Activated CD8-positive, alpha-beta T cell treated with anti-CD3 and anti-CD28 coated beads, Interleukin-2, amount 10 ng/mL, durations not matched to agents 7 days and 5 days (primary cell): ENCODE measurements around the gene GIMD1. TPM values are rescaled to one million over a fixed set of nuclear protein-coding genes. Genes with fewer than 3 reads are reported as not detected.
"Not testable (repeated sequence)": the region's sequence is repeated elsewhere in the genome, so short reads cannot be mapped to it uniquely, and the experiment has no call there.

ENCODE experiments used
- ATAC-seq: fragments of 150-1000 bp; cut with Tn5 transposase; one replicate; pipeline ENCODE4 v1.10.0; 2021; ENCODE audit warnings: moderate library complexity
- CTCF ChIA-PET: fragments of 350-600 bp; sonication (Branson Sonifier 250); formaldehyde crosslinking; loops from one replicate; lab custom pipeline; 2021; ENCODE audit warnings: antibody characterized with exemption; lab: Charles Lee
- POLR2A ChIA-PET: fragments of 350-600 bp; sonication (Branson Sonifier 250); formaldehyde crosslinking; loops from one replicate; lab custom pipeline; 2021; ENCODE audit warnings: antibody characterized with exemption; lab: Charles Lee
- DNase-seq: peaks from one replicate; pipeline ENCODE4 v3.0.0-alpha.2; 2020
- H3K27ac Mint-ChIP-seq: one replicate; pipeline ENCODE4 v1.8.0; 2021; ENCODE audit warnings: mild to moderate bottlenecking, mixed read lengths
- H3K27me3 Mint-ChIP-seq: one replicate; pipeline ENCODE4 v1.8.0; 2021; ENCODE audit warnings: low read depth, mixed read lengths
- H3K36me3 Mint-ChIP-seq: one replicate; pipeline ENCODE4 v1.8.0; 2021; ENCODE audit warnings: low read depth, mixed read lengths
- H3K4me1 Mint-ChIP-seq: one replicate; pipeline ENCODE4 v1.8.0; 2021; ENCODE audit warnings: low read depth, mixed read lengths
- H3K4me3 Mint-ChIP-seq: one replicate; pipeline ENCODE4 v1.8.0; 2021; ENCODE audit warnings: mild to moderate bottlenecking, mixed read lengths
- H3K9me3 Mint-ChIP-seq: one replicate; pipeline ENCODE4 v1.8.0; 2022; ENCODE audit warnings: mixed read lengths; ENCODE audit not compliant: insufficient read depth
- total RNA-seq, 2 experiments: library from RNA; stranded (reverse); gene quantifications; one replicate each; pipeline ENCODE4 v1.2.3, GENCODE V29; 2021

GIMD1 gene
- total RNA-seq = not detected

DNA sequence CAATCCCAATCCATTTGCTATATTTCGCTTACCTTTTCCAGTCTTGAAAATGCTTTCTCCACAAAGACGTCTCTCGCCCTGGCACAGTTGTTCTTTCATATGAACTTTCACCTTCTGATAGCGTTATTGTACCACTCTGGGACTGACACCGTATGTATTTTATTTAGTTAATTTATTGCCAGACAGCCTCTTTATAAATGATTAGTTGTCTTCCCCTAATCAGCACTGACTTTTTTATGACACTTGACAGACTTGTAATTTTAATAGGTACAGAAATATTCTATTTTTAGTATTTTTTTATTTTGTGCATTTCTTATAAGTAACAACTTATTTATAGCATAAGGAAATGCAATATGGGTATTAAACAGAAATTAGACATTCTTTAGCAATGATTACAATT is at the start of gene GIMD1:
Gene GIMD1 (minus strand): TSS at position 101 of the 400 bp plus-strand sequence. CDS start 1,343 bp downstream, outside the sequence.
- DNase-seq (no peak), ATAC-seq (no peak)
- no peaks in the 10 kb centered on the region for H3K36me3 Mint-ChIP-seq
- H3K27me3 Mint-ChIP-seq = peaks cover 19% of the 10 kb centered on the region
- no peak within 1 kb of the TSS for H3K4me3 Mint-ChIP-seq
- H3K4me1 Mint-ChIP-seq = peaks cover 2% of the 10 kb centered on the region
- H3K27ac Mint-ChIP-seq = no peak within 1 kb of the TSS
- ChIA-PET CTCF (interaction anchor here (0.8 to 1.6 kb wide), 5 partner anchors 16 to 127 kb away, joined by 3 to 4 read pairs (median 3); no protein-coding TSS in a partner anchor), POLR2A (no interaction called here)
- H3K9me3 Mint-ChIP-seq = no peaks in the 10 kb centered on the region

DNA sequence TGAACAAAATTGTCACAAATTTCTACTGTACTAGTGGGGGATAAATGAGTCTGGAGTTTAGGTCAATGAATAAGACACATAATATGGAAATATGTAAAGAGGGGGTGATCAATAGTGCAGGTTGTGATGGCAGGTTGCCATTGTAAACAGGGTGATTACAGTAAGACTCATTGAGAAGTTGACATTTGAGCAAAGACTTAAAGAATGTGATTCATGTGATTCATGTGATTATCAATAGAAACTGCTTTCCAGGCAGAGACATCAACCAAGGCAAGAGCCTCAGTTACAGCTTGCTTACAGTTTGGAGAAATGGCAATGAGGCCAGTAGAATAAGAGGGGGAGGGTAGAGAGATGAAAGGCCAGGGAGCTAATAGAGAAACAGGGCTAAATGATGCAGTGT is 45.8 kb upstream of the GIMD1 start:
- ATAC-seq (no peak), DNase-seq (no peak)
- POLR2A ChIA-PET = no interaction called here
- H3K36me3 Mint-ChIP-seq = no peaks in the 10 kb centered on the region
- no peak overlapping the region for H3K4me3 Mint-ChIP-seq
- H3K4me1 Mint-ChIP-seq = no peaks in the 10 kb centered on the region
- H3K27me3 Mint-ChIP-seq = no peaks in the 10 kb centered on the region
- H3K27ac Mint-ChIP-seq = no peak overlapping the region
- CTCF ChIA-PET = no interaction called here
- no peaks in the 10 kb centered on the region for H3K9me3 Mint-ChIP-seq

DNA sequence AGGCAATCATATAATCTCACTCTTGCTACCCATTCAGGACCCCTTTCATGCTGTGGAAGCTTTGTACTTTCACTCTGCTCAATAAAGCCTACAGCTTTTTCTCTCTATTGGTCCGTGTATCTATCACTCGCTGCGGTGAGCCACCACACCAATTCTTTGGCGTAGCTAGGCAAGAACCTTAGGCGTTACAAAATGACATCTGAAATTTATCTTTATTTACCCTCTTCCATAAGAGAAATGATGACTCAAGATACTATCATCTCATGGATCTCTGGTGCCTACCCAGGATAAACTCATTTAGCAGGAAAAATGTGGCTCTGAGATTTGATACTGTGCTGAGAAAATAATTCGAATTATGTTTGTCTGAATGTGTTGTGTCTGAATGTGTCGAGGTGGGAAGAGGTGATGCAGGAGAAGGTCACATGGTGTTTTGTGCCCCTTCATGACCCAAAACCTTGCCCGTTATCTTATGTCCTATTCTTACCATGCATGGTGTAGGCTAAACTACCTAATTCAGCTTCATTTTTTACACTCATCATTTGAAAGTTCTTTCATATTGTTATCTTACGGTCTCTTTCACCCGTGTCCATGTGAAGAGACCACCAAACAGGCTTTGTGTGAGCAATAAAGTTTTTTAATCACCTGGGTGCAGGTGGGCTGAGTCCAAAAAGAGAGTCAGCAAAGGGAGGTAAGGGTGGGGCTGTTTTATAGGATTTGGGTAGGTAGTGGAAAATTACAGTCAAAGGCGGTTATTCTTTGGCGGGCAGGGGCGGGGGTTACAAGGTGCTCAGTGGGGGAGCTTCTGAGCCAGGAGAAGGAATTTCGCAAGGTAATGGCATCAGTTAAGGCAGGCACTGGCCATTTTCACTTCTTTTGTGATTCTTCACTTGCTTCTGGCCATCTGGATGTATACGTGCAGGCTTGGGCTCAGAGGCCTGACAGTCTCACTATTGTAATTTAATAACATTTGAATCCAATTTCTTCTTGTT is 41.6 kb upstream of the GIMD1 start:
- ChIA-PET CTCF (no interaction called here), POLR2A (no interaction called here)
- H3K36me3 Mint-ChIP-seq = no peaks in the 10 kb centered on the region
- H3K9me3 Mint-ChIP-seq = no peaks in the 10 kb centered on the region
- no peak overlapping the region for H3K4me3 Mint-ChIP-seq
- DNase-seq = no peak
- no peaks in the 10 kb centered on the region for H3K4me1 Mint-ChIP-seq
- H3K27ac Mint-ChIP-seq = no peak overlapping the region
- no peak for ATAC-seq
- H3K27me3 Mint-ChIP-seq = no peaks in the 10 kb centered on the region

DNA sequence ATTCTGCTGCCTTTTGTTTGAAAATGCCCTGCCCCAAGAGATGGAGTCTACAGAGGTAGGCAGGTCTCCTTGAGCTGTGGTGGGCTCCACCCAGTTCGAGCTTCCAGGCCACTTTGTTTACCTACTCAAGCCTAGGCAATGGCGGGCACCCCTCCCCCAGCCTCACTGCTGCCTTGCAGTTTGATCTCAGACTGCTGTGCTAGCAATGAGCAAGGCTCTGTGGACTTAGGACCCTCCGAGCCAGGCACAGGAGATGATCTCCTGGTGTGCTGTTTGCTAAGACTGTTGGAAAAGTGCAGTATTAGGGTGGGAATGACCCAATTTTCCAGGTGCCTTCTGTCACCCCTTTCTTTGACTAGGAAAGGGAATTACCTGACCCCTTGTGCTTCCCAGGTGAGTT is 39.4 kb upstream of the GIMD1 start:
- DNase-seq = not testable (repeated sequence)

DNA sequence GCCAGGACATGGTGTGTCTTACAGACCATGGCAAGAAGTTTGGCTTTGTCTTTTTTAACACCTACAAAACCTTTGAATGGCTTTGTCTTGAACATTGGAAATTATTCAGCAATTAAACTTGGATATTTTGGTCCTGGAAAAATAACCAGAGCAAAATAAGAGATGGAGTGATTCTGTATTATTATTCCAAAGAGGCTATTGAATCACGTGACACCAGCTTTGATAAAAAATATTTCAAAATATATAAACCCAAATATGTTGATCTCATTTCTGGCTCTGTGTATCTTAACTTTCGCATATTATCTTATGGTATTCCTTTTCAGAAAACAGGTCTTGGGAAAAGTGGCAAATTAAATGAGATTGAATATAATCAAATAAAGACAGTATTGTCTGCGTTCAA is 32.6 kb upstream of the GIMD1 start:
- no peaks in the 10 kb centered on the region for H3K36me3 Mint-ChIP-seq
- no peaks in the 10 kb centered on the region for H3K4me1 Mint-ChIP-seq
- ChIA-PET POLR2A (no interaction called here), CTCF (no interaction called here)
- DNase-seq = no peak
- H3K27me3 Mint-ChIP-seq = no peaks in the 10 kb centered on the region
- no peak overlapping the region for H3K27ac Mint-ChIP-seq
- ATAC-seq = no peak
- no peak overlapping the region for H3K4me3 Mint-ChIP-seq
- H3K9me3 Mint-ChIP-seq = no peaks in the 10 kb centered on the region

More for the DNA sequence above, 39.4 kb upstream of the GIMD1 start:
- H3K4me1 Mint-ChIP-seq, POLR2A ChIA-PET, H3K27me3 Mint-ChIP-seq, H3K9me3 Mint-ChIP-seq, CTCF ChIA-PET, H3K4me3 Mint-ChIP-seq, H3K27ac Mint-ChIP-seq, H3K36me3 Mint-ChIP-seq, ATAC-seq: not testable (repeated sequence)

DNA sequence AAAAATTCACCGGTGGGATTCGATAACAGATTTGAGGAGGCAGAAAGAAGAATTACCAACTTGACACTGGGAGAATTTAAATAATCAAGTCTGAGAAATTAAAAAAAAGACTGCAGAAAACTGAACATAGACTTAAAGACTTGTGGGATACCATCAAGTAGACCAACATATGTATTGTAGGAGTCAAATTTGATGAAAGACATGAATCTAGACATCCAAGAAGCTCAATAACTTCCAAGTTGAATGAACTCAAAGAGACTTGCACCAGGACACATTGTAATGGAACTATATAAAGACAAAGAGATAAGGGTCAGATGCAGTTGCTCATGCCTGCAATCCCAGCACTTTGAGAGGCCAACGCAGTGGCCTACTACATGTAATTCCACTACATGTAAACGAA is 30.3 kb upstream of the GIMD1 start:
- CTCF ChIA-PET, H3K36me3 Mint-ChIP-seq, H3K27me3 Mint-ChIP-seq, DNase-seq, H3K4me1 Mint-ChIP-seq, ATAC-seq, POLR2A ChIA-PET, H3K27ac Mint-ChIP-seq, H3K4me3 Mint-ChIP-seq, H3K9me3 Mint-ChIP-seq: not testable (repeated sequence)

DNA sequence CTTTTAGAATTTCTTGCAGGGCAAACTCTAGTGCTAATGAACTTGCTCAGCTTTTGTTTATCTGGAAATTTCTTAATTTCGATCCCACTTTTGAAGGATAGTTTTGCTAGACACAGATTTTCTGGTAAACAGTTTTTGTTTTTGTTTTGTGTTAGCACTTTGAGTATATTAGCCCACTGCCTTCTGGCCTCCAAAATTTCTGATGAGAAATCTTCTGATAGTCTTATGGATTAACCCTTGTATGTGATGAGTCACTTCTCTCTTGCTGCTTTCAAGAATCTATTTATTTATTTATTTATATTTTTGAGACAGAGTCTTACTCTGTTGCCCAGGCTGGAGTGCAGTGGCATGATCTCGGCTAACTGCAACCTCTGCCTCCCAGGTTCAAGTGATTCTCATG is 27.0 kb upstream of the GIMD1 start:
- ChIA-PET POLR2A (no interaction called here), CTCF (no interaction called here)
- ATAC-seq = no peak
- no peaks in the 10 kb centered on the region for H3K36me3 Mint-ChIP-seq
- H3K27ac Mint-ChIP-seq = no peak overlapping the region
- H3K4me1 Mint-ChIP-seq = no peaks in the 10 kb centered on the region
- H3K9me3 Mint-ChIP-seq = peaks cover 7% of the 10 kb centered on the region
- H3K4me3 Mint-ChIP-seq = no peak overlapping the region
- no peaks in the 10 kb centered on the region for H3K27me3 Mint-ChIP-seq
- DNase-seq = no peak

DNA sequence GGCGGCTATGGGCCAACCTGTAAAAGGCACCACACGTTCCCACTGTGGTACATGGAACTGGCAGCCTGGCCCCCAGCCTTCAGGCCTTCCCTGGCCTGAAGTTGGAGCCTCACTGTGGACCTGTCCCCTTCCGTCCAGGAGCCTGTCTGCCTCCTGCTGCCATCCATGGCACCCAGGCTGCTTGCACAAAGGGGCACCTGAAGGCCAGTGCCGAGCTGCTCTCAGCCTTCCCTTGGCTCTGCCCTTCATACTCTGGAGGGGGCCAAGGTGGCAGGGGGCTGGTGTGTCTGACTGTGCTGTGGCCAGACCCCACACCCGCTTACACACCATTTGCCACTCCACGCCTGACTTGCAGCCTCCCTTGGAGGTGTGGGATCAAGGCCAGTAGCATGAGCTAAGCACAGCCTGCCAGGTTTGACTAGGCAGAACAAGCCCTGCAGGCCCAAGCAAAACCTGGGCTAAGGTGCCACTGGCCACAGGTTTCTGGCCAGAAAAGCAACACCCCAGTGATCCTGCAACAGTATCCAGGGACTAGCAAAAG is 17.3 kb upstream of the GIMD1 start:
- Mint-ChIP-seq H3K27ac (no peak overlapping the region), H3K27me3 (no peaks in the 10 kb centered on the region), H3K36me3 (no peaks in the 10 kb centered on the region), H3K9me3 (no peaks in the 10 kb centered on the region), H3K4me1 (no peaks in the 10 kb centered on the region), H3K4me3 (no peak overlapping the region)
- no peak for DNase-seq
- CTCF ChIA-PET = no interaction called here
- no peak for ATAC-seq
- POLR2A ChIA-PET = no interaction called here

DNA sequence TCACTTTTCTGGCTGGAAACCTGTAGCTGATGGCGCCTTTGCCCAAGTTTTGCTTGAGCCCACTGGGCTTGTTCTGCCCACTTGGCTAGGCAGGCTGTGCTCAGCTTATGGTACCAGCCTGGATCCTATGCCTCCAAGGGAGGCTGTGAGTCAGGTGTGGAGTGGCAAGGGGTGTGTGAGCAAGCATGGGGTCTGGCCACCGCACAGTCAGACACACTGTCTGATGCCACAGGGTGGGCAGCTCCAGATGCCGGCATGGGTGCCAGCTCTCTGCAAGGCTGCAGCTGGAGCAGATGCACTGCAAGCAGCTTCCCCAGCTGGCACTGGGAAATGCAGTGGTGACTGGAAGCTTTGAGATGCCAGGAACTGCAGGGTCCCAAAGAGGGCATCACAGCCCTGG is 16.3 kb upstream of the GIMD1 start:
- ATAC-seq (no peak), DNase-seq (no peak)
- H3K36me3 Mint-ChIP-seq = no peaks in the 10 kb centered on the region
- POLR2A ChIA-PET = no interaction called here
- CTCF ChIA-PET = interaction anchor here (1.3 kb wide), 1 partner anchor 16 kb away, joined by 3 read pairs; the partner anchor contains the start of gene GIMD1
- H3K4me3 Mint-ChIP-seq = no peak overlapping the region
- no peak overlapping the region for H3K27ac Mint-ChIP-seq
- no peaks in the 10 kb centered on the region for H3K4me1 Mint-ChIP-seq
- H3K9me3 Mint-ChIP-seq = no peaks in the 10 kb centered on the region
- no peaks in the 10 kb centered on the region for H3K27me3 Mint-ChIP-seq

DNA sequence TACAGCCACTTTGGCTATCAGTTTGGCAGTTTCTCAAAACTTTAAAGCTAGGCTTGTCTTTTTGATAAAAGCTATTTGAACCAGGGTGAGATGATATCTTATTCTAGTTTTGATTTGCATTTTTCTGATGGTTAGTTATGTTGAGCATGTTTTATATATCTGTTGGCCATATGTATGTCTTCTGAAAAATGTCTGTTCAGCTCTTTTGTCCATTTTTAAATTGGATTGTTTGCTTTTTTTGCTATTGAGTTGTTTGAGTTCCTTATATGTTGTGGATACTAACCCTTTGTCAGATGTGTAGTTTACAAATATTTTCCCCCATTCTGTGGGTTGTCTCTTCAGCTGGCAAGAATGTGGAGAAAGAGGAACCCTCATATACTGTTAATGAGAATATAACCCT is 11.6 kb upstream of the GIMD1 start:
- Mint-ChIP-seq H3K27me3 (peaks cover 5% of the 10 kb centered on the region), H3K4me3 (no peak overlapping the region), H3K36me3 (no peaks in the 10 kb centered on the region), H3K9me3 (no peaks in the 10 kb centered on the region), H3K4me1 (no peaks in the 10 kb centered on the region), H3K27ac (no peak overlapping the region)
- POLR2A ChIA-PET = no interaction called here
- DNase-seq (no peak), ATAC-seq (no peak)
- CTCF ChIA-PET = no interaction called here

DNA sequence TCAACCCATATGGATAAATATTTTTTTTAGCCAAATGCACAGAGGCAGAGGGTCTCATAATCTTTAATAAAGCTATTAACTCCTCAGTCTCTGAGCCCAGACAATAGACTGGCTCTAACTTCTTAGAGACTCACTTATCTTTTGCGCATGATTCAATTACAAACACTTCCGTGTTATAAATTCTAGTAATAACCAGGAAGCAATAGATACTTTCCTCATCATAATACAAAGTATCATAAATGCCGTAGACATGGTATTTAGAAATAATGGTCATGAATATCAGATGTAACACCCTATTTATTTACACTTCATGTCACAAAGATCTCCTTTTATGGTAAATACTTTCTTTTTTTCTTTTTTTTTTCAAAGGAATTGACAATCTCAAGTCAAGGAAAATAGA is 4.4 kb upstream of the GIMD1 start:
- POLR2A ChIA-PET = no interaction called here

DNA sequence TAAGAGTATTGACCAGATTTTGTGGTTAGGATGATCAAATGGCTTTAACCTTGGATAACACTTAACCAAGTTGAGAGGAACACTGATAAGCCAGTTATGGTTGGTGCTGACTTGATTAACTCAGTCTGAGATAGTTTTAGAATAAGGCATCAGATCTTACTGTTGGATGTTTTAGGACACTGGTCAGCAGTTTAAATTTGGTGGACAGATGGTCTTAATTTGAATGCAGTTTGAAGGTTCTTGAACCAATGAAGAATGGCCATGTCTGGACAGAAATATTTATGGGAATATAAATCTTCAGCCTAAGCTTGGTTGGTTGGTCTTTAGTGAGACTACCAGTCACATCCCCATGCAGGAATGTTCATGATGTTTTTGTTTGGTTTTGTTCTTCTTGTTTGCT is 2.6 kb upstream of the GIMD1 start:
- Mint-ChIP-seq H3K36me3 (no peaks in the 10 kb centered on the region), H3K9me3 (no peaks in the 10 kb centered on the region), H3K4me1 (peaks cover 2% of the 10 kb centered on the region), H3K27ac (no peak overlapping the region), H3K27me3 (peaks cover 25% of the 10 kb centered on the region), H3K4me3 (no peak overlapping the region)
- DNase-seq = no peak
- ATAC-seq = no peak
- POLR2A ChIA-PET = no interaction called here
- CTCF ChIA-PET = interaction anchor here (1.3 kb wide), 1 partner anchor 13 kb away, joined by 3 read pairs; no protein-coding TSS in a partner anchor

More for the DNA sequence above, 4.4 kb upstream of the GIMD1 start:
- Mint-ChIP-seq H3K27ac (no peak overlapping the region), H3K4me3 (no peak overlapping the region), H3K4me1 (peaks cover 2% of the 10 kb centered on the region), H3K9me3 (no peaks in the 10 kb centered on the region), H3K27me3 (peaks cover 25% of the 10 kb centered on the region), H3K36me3 (no peaks in the 10 kb centered on the region)
- CTCF ChIA-PET = no interaction called here
- DNase-seq = no peak
- no peak for ATAC-seq
